Liver (tissue), 9 donors: ENCODE data around the gene SMIM5. TPM values are rescaled to one million over a fixed set of nuclear protein-coding genes. Genes with fewer than 3 reads are reported as not detected.
A peak's percentile ranks its signal among the peaks of the same experiment; 100 is the strongest.

Source experiments
- DNase-seq: peaks from one replicate; pipeline ENCODE4 v3.0.0-alpha.2; 2017; ENCODE audit warnings: low spot score
- H3K27ac ChIP-seq, 2 donors: one replicate each; pipeline ENCODE4 v1.7.0; 2013; ENCODE audit warnings: inconsistent platforms in 2 of 2, low read length in 2 of 2, control low read depth in 1 of 2, low read depth in 1 of 2, mild to moderate bottlenecking in 1 of 2
- H3K27me3 ChIP-seq, 4 donors: one replicate each; pipeline versions ENCODE4 v1.6.1 to v1.7.0; 2013; ENCODE audit warnings: low read length in 3 of 4, inconsistent platforms in 1 of 4, mild to moderate bottlenecking in 1 of 4, moderate library complexity in 1 of 4; ENCODE audit not compliant: control insufficient read depth in 4 of 4, insufficient read depth in 4 of 4
- H3K36me3 ChIP-seq, 4 donors: one replicate each; pipeline versions ENCODE4 v1.6.1 to v1.7.0; 2013; ENCODE audit warnings: low read length in 3 of 4, mild to moderate bottlenecking in 3 of 4, low read depth in 1 of 4, moderate library complexity in 1 of 4; ENCODE audit not compliant: control insufficient read depth in 4 of 4, insufficient read depth in 3 of 4
- H3K4me1 ChIP-seq, 4 donors: one replicate each; pipeline versions ENCODE4 v1.6.1 to v1.7.0; 2013; ENCODE audit warnings: low read length in 3 of 4, mild to moderate bottlenecking in 3 of 4, moderate library complexity in 1 of 4; ENCODE audit not compliant: control insufficient read depth in 4 of 4, insufficient read depth in 4 of 4
- H3K4me3 ChIP-seq, 3 donors: one replicate each; pipeline versions ENCODE4 v1.6.1 to v1.7.0; 2013; ENCODE audit warnings: low read length in 3 of 3, control low read depth in 1 of 3, low read depth in 1 of 3, mild to moderate bottlenecking in 1 of 3
- H3K9ac ChIP-seq, 2 donors: one replicate each; pipeline ENCODE4 v1.7.0; 2013; ENCODE audit warnings: low read length in 2 of 2, mild to moderate bottlenecking in 2 of 2, moderate library complexity in 2 of 2, control low read depth in 1 of 2, low read depth in 1 of 2
- H3K9me3 ChIP-seq, 4 donors: one replicate each; pipeline versions ENCODE4 v1.6.1 to v1.7.0; 2013; ENCODE audit warnings: low read length in 3 of 4; ENCODE audit not compliant: control insufficient read depth in 4 of 4
- EGR1 ChIP-seq, 2 donors: IDR thresholded peaks; 2 replicates each; pipeline ENCODE4 v1.6.1; 2016 to 2018; ENCODE audit warnings: antibody characterized with exemption in 2 of 2, low read depth in 2 of 2
- FOXA1 ChIP-seq: IDR thresholded peaks from 2 replicates; pipeline ENCODE4 v1.6.1; 2016; ENCODE audit warnings: antibody characterized with exemption
- FOXA2 ChIP-seq: IDR thresholded peaks from 2 replicates; pipeline ENCODE4 v1.6.1; 2016; ENCODE audit warnings: antibody characterized with exemption
- GABPA ChIP-seq, 2 donors: IDR thresholded peaks in 1 of 2; conservative IDR thresholded peaks in 1 of 2; 2 replicates each; pipeline ENCODE4 v1.6.1; 2016; ENCODE audit warnings: antibody characterized with exemption in 2 of 2, mild to moderate bottlenecking in 1 of 2, moderate library complexity in 1 of 2
- HNF4A ChIP-seq, 2 donors: conservative IDR thresholded peaks; 2 replicates each; pipeline ENCODE4 v1.6.1; 2016; ENCODE audit warnings: antibody characterized with exemption in 2 of 2, mild to moderate bottlenecking in 2 of 2
- HNF4G ChIP-seq: IDR thresholded peaks from 2 replicates; pipeline ENCODE4 v1.6.1; 2016; ENCODE audit warnings: antibody characterized with exemption
- JUND ChIP-seq, 2 donors: IDR thresholded peaks; 2 replicates each; pipeline ENCODE4 v1.6.1; 2016; ENCODE audit warnings: antibody characterized with exemption in 2 of 2
- NR2F2 ChIP-seq: IDR thresholded peaks from 2 replicates; pipeline ENCODE4 v1.6.1; 2016; ENCODE audit warnings: antibody characterized with exemption
- RAD21 ChIP-seq, 2 donors: IDR thresholded peaks; 2 replicates each; pipeline ENCODE4 v1.6.1; 2016; ENCODE audit warnings: antibody characterized with exemption in 2 of 2, mild to moderate bottlenecking in 2 of 2
- RXRA ChIP-seq, 2 donors: IDR thresholded peaks; 2 replicates each; pipeline ENCODE4 v1.6.1; 2017 to 2018; ENCODE audit warnings: antibody characterized with exemption in 2 of 2, mild to moderate bottlenecking in 1 of 2
- SP1 ChIP-seq: IDR thresholded peaks from 2 replicates; pipeline ENCODE4 v1.6.1; 2018; ENCODE audit warnings: antibody characterized with exemption, mild to moderate bottlenecking
- TAF1 ChIP-seq: conservative IDR thresholded peaks from 2 replicates; pipeline ENCODE4 v1.6.1; 2016; ENCODE audit warnings: antibody characterized with exemption, mild to moderate bottlenecking
- YY1 ChIP-seq: IDR thresholded peaks from 2 replicates; pipeline ENCODE4 v1.6.1; 2016; ENCODE audit warnings: antibody characterized with exemption, mild to moderate bottlenecking
- WGBS: extraction: QIAGEN DNeasy Blood & Tissue Kit; methylation state at CpG from one replicate; pipeline ENCODE4 v1.1.7; 2013; 5-methylcytosine and 5-hydroxymethylcytosine counted together
- polyA plus RNA-seq, 2 donors: library from polyadenylated mRNA; stranded (reverse) in 1 of 2; unstranded in 1 of 2; fragments of 200-250 nt in 1 of 2; fragments of >200 nt in 1 of 2; fragmentation: Nextera tagmentation in 1 of 2; extraction: Ambion mirVana in 1 of 2; gene quantifications; one replicate each; pipeline versions ENCODE4 v1.2.1 to v1.2.3, GENCODE V29; 2013 to 2015
- total RNA-seq, 2 donors: library from RNA; depleted of rRNA; stranded (reverse); fragments of >200 nt; gene quantifications; one replicate each; pipeline ENCODE4 v1.2.3, GENCODE V29; 2014
- TF ChIP-seq, protein P1 (sequence below): IDR thresholded peaks from 2 replicates; pipeline ENCODE4 v1.6.1; 2016; ENCODE audit warnings: antibody characterized with exemption
- TF ChIP-seq, protein P2 (sequence below): IDR thresholded peaks from 2 replicates; pipeline ENCODE4 v1.6.1; 2016; ENCODE audit warnings: antibody characterized with exemption
- TF ChIP-seq, protein P3 (sequence below): IDR thresholded peaks from 2 replicates; pipeline ENCODE4 v1.6.1; 2016; ENCODE audit warnings: antibody characterized with exemption, mild to moderate bottlenecking
- TF ChIP-seq, protein P4 (sequence below): fragments of 150-350 bp; IDR thresholded peaks from 2 replicates; pipeline ENCODE4 v1.5.1; 2017; ENCODE audit warnings: improper control_type of control experiment, low read depth, low read length; ENCODE audit not compliant: missing input control
- TF ChIP-seq, protein P5 (sequence below): IDR thresholded peaks from 2 replicates; pipeline ENCODE4 v1.6.1; 2016; ENCODE audit warnings: antibody characterized with exemption
- donor health status: healthy.
- donor health status: healthy.
- donor health status: healthy.
- donor health status: healthy.
- donor health status: healthy.

Gene SMIM5
- total and polyA plus RNA-seq, 4 donors: 0.10 to 54.9 (median 0.18) TPM

DNA sequence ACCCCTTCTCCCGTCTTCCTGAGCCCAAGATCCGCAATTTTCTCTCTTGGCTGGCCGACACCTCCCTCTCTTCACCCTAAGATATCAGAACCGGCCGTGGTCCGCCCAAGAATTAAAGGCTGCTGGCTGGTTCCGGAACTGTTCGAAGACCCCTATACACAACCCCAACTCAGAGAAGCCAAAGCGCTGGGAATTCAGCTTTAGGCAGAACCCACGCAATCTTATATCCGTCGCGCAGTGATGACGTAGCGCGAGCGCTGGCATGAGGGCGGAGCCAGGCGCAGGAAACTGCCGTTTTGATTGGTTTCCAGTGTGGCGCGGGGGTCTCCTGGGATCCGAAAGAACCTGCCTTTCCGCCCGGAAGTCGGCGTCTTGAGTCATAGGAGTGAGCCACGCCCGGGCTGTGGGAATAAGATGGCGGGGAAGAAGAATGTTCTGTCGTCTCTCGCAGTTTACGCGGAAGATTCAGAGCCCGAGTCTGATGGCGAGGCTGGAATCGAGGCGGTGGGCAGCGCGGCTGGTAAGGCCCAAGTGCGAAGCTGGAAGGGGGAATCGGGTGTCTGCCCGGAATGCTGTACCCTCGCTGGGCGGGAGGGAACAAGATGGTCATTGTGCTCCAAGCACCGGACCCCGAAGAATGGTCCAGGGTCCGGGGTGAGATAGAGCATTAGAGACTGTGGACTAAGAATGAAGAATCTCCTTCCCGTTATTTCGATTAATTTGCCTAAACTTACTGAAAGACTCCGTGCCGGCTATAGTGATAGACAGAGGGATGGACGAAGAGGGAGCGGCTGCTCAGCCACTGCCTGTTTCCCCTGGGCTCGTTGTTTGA, 33.9 kb downstream of the SMIM5 start, which contains the start of the genes RECQL5 and SAP30BP:
RECQL5 (minus strand) TSS at position 196 of the 832 bp plus-strand sequence. CDS start 597 bp downstream, outside the sequence.
SAP30BP (plus strand) TSS at position 380 of the 832 bp plus-strand sequence; CDS start at position 415, 35 bp downstream.
- TF ChIP-seq FOXA2: no peak
- no peak for TF ChIP-seq FOXA1
- TF ChIP-seq EGR1 (IDR thresholded peaks at IDR 0.05; ENCODE audit: low read depth in 2 of 2): peak; percentile 63 to 92
- TF ChIP-seq, protein P1, sequence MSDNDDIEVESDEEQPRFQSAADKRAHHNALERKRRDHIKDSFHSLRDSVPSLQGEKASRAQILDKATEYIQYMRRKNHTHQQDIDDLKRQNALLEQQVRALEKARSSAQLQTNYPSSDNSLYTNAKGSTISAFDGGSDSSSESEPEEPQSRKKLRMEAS: no peak
- peak; percentile 20 to 41 for TF ChIP-seq RXRA (IDR thresholded peaks at IDR 0.05)
- TF ChIP-seq, protein P2, sequence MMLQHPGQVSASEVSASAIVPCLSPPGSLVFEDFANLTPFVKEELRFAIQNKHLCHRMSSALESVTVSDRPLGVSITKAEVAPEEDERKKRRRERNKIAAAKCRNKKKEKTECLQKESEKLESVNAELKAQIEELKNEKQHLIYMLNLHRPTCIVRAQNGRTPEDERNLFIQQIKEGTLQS: peak; percentile 84
- TF ChIP-seq RAD21 (IDR thresholded peaks at IDR 0.05): no peak
- TF ChIP-seq HNF4A (conservative IDR thresholded peaks at IDR 0.05): peak; percentile 26 to 43
- peak; percentile 73 to 99 for TF ChIP-seq GABPA (IDR thresholded peaks at IDR 0.05 in 1 of 2, conservative IDR thresholded peaks at IDR 0.05 in 1 of 2)
- peak; percentile 98 for TF ChIP-seq YY1
- TF ChIP-seq TAF1: peak; percentile 61
- TF ChIP-seq JUND (IDR thresholded peaks at IDR 0.05): peak in 1 of 2 donors; percentile 54
- TF ChIP-seq, protein P3, sequence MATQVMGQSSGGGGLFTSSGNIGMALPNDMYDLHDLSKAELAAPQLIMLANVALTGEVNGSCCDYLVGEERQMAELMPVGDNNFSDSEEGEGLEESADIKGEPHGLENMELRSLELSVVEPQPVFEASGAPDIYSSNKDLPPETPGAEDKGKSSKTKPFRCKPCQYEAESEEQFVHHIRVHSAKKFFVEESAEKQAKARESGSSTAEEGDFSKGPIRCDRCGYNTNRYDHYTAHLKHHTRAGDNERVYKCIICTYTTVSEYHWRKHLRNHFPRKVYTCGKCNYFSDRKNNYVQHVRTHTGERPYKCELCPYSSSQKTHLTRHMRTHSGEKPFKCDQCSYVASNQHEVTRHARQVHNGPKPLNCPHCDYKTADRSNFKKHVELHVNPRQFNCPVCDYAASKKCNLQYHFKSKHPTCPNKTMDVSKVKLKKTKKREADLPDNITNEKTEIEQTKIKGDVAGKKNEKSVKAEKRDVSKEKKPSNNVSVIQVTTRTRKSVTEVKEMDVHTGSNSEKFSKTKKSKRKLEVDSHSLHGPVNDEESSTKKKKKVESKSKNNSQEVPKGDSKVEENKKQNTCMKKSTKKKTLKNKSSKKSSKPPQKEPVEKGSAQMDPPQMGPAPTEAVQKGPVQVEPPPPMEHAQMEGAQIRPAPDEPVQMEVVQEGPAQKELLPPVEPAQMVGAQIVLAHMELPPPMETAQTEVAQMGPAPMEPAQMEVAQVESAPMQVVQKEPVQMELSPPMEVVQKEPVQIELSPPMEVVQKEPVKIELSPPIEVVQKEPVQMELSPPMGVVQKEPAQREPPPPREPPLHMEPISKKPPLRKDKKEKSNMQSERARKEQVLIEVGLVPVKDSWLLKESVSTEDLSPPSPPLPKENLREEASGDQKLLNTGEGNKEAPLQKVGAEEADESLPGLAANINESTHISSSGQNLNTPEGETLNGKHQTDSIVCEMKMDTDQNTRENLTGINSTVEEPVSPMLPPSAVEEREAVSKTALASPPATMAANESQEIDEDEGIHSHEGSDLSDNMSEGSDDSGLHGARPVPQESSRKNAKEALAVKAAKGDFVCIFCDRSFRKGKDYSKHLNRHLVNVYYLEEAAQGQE: peak; percentile 56
- TF ChIP-seq SP1: peak; percentile 76
- TF ChIP-seq, protein P4, sequence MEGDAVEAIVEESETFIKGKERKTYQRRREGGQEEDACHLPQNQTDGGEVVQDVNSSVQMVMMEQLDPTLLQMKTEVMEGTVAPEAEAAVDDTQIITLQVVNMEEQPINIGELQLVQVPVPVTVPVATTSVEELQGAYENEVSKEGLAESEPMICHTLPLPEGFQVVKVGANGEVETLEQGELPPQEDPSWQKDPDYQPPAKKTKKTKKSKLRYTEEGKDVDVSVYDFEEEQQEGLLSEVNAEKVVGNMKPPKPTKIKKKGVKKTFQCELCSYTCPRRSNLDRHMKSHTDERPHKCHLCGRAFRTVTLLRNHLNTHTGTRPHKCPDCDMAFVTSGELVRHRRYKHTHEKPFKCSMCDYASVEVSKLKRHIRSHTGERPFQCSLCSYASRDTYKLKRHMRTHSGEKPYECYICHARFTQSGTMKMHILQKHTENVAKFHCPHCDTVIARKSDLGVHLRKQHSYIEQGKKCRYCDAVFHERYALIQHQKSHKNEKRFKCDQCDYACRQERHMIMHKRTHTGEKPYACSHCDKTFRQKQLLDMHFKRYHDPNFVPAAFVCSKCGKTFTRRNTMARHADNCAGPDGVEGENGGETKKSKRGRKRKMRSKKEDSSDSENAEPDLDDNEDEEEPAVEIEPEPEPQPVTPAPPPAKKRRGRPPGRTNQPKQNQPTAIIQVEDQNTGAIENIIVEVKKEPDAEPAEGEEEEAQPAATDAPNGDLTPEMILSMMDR: no peak
- TF ChIP-seq, protein P5, sequence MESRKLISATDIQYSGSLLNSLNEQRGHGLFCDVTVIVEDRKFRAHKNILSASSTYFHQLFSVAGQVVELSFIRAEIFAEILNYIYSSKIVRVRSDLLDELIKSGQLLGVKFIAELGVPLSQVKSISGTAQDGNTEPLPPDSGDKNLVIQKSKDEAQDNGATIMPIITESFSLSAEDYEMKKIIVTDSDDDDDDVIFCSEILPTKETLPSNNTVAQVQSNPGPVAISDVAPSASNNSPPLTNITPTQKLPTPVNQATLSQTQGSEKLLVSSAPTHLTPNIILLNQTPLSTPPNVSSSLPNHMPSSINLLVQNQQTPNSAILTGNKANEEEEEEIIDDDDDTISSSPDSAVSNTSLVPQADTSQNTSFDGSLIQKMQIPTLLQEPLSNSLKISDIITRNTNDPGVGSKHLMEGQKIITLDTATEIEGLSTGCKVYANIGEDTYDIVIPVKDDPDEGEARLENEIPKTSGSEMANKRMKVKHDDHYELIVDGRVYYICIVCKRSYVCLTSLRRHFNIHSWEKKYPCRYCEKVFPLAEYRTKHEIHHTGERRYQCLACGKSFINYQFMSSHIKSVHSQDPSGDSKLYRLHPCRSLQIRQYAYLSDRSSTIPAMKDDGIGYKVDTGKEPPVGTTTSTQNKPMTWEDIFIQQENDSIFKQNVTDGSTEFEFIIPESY: peak; percentile 89
- TF ChIP-seq HNF4G: no peak
- peak; percentile 59 for TF ChIP-seq NR2F2
- Histone ChIP-seq H3K9ac (peak within 1 kb of the TSS; percentile 79 to 88), H3K27me3 (no peaks in the 10 kb centered on the region), H3K4me1 (peaks cover 5 to 34% (median 25%) of the 10 kb centered on the region in 4 donors), H3K36me3 (peaks cover 10 to 40% (median 34%) of the 10 kb centered on the region in 4 donors), H3K4me3 (peak within 1 kb of the TSS; percentile 65 to 98 (median 97)), H3K27ac (peak within 1 kb of the TSS; percentile 47 to 76), H3K9me3 (no peaks in the 10 kb centered on the region)
- peak; percentile 98 for DNase-seq
- WGBS: under 1% methylated on average over 55 of the region's 55 CpGs
